WTC11 (cell line): ENCODE data around the gene B9D2. TPM values are rescaled to one million over a fixed set of nuclear protein-coding genes. Genes with fewer than 3 reads are reported as not detected.

Source experiments
- ATAC-seq: fragments of 200-7000 bp; cut with Tn5 transposase; 2 replicates; pipeline ENCODE4 v1.10.0; 2021; ENCODE audit warnings: mild to moderate bottlenecking, moderate library complexity
- CTCF ChIA-PET: fragments of 300-600 bp; sonication (Branson Sonifier 250); formaldehyde crosslinking; loops from one replicate; lab custom pipeline; 2021; ENCODE audit warnings: antibody characterized with exemption; lab: Charles Lee
- POLR2A ChIA-PET: fragments of 350-600 bp; sonication (Branson Sonifier 250); formaldehyde crosslinking; loops from one replicate; lab custom pipeline; 2021; ENCODE audit warnings: antibody characterized with exemption; lab: Charles Lee
- DNase-seq: peaks from one replicate; pipeline ENCODE4 v3.0.0; 2021; ENCODE audit warnings: low spot score
- H3K27ac Mint-ChIP-seq: 2 replicates; pipeline ENCODE4 v1.8.0; 2021; ENCODE audit warnings: mixed read lengths
- H3K27me3 Mint-ChIP-seq: 2 replicates; pipeline ENCODE4 v1.8.0; 2021; ENCODE audit warnings: low read depth, mild to moderate bottlenecking, moderate library complexity, mixed read lengths
- H3K36me3 Mint-ChIP-seq: 2 replicates; pipeline ENCODE4 v1.8.0; 2021; ENCODE audit warnings: mixed read lengths
- H3K4me1 Mint-ChIP-seq: 2 replicates; pipeline ENCODE4 v1.8.0; 2022; ENCODE audit warnings: mixed read lengths
- H3K4me3 Mint-ChIP-seq: 2 replicates; pipeline ENCODE4 v1.8.0; 2021; ENCODE audit warnings: mild to moderate bottlenecking, moderate library complexity, mixed read lengths
- H3K9me3 Mint-ChIP-seq: 2 replicates; pipeline ENCODE4 v1.8.0; 2021; ENCODE audit warnings: mixed read lengths
- ELF4 ChIP-seq: sonication (generic); formaldehyde crosslinking; IDR thresholded peaks from 2 replicates; pipeline ENCODE4 v1.8.1; 2022; ENCODE audit warnings: low read depth, mild to moderate bottlenecking, moderate library complexity, missing genetic modification reagents
- ESRRA ChIP-seq: sonication (generic); formaldehyde crosslinking; IDR thresholded peaks from 2 replicates; pipeline ENCODE4 v1.8.1; 2022; ENCODE audit warnings: mild to moderate bottlenecking, missing genetic modification reagents, borderline replicate concordance
- JAZF1 ChIP-seq: fragments of 250-450 bp; sonication (Bioruptor Pico); IDR thresholded peaks from 2 replicates; pipeline ENCODE4 v1.9.0; 2021; ENCODE audit warnings: moderate library complexity, mild to moderate bottlenecking, inconsistent platforms
- ZNF138 ChIP-seq: sonication (generic); formaldehyde crosslinking; conservative IDR thresholded peaks from 2 replicates; pipeline ENCODE4 v1.8.1; 2022; ENCODE audit warnings: mild to moderate bottlenecking, moderate library complexity, missing genetic modification reagents
- ZNF232 ChIP-seq: sonication (generic); formaldehyde crosslinking; IDR thresholded peaks from 2 replicates; pipeline ENCODE4 v1.8.0; 2022; ENCODE audit warnings: mild to moderate bottlenecking, missing genetic modification reagents
- ZNF317 ChIP-seq: sonication (generic); formaldehyde crosslinking; IDR thresholded peaks from 2 replicates; pipeline ENCODE4 v1.8.1; 2023; ENCODE audit warnings: low read depth, mild to moderate bottlenecking, moderate library complexity, missing genetic modification reagents, borderline replicate concordance
- total RNA-seq: library from RNA; stranded (reverse); gene quantifications from 3 replicates; pipeline ENCODE4 v1.2.3, GENCODE V29; 2021
- TF ChIP-seq, protein P1 (sequence below): sonication (generic); formaldehyde crosslinking; IDR thresholded peaks from 2 replicates; pipeline ENCODE4 v1.8.1; 2023; ENCODE audit warnings: mild to moderate bottlenecking, missing genetic modification reagents
- TF ChIP-seq, protein P2 (sequence below): sonication (generic); formaldehyde crosslinking; IDR thresholded peaks from 2 replicates; pipeline ENCODE4 v1.8.1; 2022; ENCODE audit warnings: low read depth, mild to moderate bottlenecking, moderate library complexity, missing genetic modification reagents, borderline replicate concordance
- TF ChIP-seq, protein P3 (sequence below): fragments of 250-450 bp; sonication (Bioruptor Pico); IDR thresholded peaks from 2 replicates; pipeline ENCODE4 v1.9.0; 2021; ENCODE audit warnings: moderate library complexity, mild to moderate bottlenecking, inconsistent platforms, borderline replicate concordance
- TF ChIP-seq, protein P4 (sequence below): sonication (generic); formaldehyde crosslinking; IDR thresholded peaks from 2 replicates; pipeline ENCODE4 v1.8.0; 2022; ENCODE audit warnings: mild to moderate bottlenecking, missing genetic modification reagents
- TF ChIP-seq, protein P5 (sequence below): fragments of 250-450 bp; sonication (Bioruptor Pico); IDR thresholded peaks from 2 replicates; pipeline ENCODE4 v1.9.0; 2021; ENCODE audit warnings: mild to moderate bottlenecking
- TF ChIP-seq, protein P6 (sequence below): fragments of 200-600 bp; IDR thresholded peaks from 2 replicates; pipeline ENCODE4 v1.8.0; 2022; ENCODE audit warnings: antibody characterized with exemption

Gene B9D2
- total RNA-seq, 1 experiment from 2014 or later: 4.7 TPM

DNA sequence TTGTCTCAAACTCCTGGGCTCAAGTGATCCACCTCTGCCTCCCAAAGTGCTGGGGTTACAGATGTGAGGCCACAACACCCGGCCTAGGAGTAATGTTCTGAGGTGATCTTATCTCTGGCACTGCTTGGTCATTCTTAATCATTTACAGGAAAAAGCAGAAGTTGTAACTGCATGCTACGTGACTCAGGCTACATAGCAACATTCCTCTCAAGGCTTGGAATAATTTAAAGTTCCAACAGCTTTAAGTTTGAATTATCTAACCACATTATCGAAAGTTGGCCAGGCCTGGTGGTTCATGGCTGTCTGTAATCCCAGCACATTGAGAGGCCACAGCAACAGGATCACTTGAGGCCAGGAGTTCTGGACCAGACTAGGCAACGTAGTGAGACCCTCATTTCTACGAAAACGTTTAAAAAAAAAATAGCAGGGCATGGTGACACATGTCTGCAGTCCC lies 3.9 kb upstream of the B9D2 start:
- no peaks in the 10 kb centered on the region for H3K27me3 Mint-ChIP-seq
- H3K4me1 Mint-ChIP-seq: peaks cover 6% of the 10 kb centered on the region; the same call in 1 of the 2 replicates
- no peak for ATAC-seq
- ChIA-PET CTCF (no interaction called here), POLR2A (no interaction called here)
- DNase-seq: no peak
- TF ChIP-seq ZNF232 (CRISPR knock-in tag) (no peak), JAZF1 (CRISPR knock-in tag) (no peak), ZNF317 (no peak), ESRRA (CRISPR knock-in tag) (no peak), ELF4 (CRISPR knock-in tag) (no peak)
- TF ChIP-seq, protein P1, sequence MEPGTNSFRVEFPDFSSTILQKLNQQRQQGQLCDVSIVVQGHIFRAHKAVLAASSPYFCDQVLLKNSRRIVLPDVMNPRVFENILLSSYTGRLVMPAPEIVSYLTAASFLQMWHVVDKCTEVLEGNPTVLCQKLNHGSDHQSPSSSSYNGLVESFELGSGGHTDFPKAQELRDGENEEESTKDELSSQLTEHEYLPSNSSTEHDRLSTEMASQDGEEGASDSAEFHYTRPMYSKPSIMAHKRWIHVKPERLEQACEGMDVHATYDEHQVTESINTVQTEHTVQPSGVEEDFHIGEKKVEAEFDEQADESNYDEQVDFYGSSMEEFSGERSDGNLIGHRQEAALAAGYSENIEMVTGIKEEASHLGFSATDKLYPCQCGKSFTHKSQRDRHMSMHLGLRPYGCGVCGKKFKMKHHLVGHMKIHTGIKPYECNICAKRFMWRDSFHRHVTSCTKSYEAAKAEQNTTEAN: no peak
- TF ChIP-seq, protein P2, sequence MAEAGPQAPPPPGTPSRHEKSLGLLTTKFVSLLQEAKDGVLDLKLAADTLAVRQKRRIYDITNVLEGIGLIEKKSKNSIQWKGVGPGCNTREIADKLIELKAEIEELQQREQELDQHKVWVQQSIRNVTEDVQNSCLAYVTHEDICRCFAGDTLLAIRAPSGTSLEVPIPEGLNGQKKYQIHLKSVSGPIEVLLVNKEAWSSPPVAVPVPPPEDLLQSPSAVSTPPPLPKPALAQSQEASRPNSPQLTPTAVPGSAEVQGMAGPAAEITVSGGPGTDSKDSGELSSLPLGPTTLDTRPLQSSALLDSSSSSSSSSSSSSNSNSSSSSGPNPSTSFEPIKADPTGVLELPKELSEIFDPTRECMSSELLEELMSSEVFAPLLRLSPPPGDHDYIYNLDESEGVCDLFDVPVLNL (CRISPR knock-in tag): no peak
- TF ChIP-seq, protein P3, sequence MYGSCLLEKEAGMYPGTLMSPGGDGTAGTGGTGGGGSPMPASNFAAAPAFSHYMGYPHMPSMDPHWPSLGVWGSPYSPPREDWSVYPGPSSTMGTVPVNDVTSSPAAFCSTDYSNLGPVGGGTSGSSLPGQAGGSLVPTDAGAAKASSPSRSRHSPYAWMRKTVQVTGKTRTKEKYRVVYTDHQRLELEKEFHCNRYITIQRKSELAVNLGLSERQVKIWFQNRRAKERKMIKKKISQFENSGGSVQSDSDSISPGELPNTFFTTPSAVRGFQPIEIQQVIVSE (CRISPR knock-in tag): no peak
- TF ChIP-seq, protein P4, sequence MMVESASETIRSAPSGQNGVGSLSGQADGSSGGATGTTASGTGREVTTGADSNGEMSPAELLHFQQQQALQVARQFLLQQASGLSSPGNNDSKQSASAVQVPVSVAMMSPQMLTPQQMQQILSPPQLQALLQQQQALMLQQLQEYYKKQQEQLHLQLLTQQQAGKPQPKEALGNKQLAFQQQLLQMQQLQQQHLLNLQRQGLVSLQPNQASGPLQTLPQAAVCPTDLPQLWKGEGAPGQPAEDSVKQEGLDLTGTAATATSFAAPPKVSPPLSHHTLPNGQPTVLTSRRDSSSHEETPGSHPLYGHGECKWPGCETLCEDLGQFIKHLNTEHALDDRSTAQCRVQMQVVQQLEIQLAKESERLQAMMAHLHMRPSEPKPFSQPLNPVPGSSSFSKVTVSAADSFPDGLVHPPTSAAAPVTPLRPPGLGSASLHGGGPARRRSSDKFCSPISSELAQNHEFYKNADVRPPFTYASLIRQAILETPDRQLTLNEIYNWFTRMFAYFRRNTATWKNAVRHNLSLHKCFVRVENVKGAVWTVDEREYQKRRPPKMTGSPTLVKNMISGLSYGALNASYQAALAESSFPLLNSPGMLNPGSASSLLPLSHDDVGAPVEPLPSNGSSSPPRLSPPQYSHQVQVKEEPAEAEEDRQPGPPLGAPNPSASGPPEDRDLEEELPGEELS (CRISPR knock-in tag): no peak
- TF ChIP-seq, protein P5, sequence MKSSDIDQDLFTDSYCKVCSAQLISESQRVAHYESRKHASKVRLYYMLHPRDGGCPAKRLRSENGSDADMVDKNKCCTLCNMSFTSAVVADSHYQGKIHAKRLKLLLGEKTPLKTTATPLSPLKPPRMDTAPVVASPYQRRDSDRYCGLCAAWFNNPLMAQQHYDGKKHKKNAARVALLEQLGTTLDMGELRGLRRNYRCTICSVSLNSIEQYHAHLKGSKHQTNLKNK: no peak
- no peak overlapping the region for H3K27ac Mint-ChIP-seq
- no peaks in the 10 kb centered on the region for H3K36me3 Mint-ChIP-seq
- H3K9me3 Mint-ChIP-seq: no peaks in the 10 kb centered on the region
- no peak overlapping the region for H3K4me3 Mint-ChIP-seq

DNA sequence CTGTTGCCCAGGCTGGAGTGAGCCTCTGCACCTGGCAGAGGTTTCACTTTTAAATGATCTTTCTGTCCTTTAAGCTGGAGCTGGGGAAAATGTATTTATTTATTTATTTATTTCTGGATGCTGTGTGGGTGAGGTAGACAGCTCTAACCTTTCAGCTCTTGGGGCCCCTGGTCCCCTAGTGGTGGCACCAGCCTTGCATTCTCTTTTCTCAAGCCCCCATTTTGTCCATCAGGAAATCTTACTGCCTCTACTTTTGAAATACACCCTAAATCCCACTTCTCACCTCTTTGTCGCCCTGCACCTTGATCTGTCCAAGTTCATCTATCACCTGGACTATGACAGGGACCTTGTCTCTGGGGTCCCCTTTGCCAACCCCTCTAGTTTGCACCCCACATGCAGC lies 2.1 kb upstream of the B9D2 start:
- Mint-ChIP-seq H3K27me3 (no peaks in the 10 kb centered on the region), H3K9me3 (no peaks in the 10 kb centered on the region), H3K36me3 (no peaks in the 10 kb centered on the region), H3K4me1 (peaks cover 6% of the 10 kb centered on the region; the same call in 1 of the 2 replicates), H3K27ac (peak overlapping the region; percentile 72), H3K4me3 (no peak overlapping the region; the same call in 1 of the 2 replicates)
- TF ChIP-seq, protein P6, sequence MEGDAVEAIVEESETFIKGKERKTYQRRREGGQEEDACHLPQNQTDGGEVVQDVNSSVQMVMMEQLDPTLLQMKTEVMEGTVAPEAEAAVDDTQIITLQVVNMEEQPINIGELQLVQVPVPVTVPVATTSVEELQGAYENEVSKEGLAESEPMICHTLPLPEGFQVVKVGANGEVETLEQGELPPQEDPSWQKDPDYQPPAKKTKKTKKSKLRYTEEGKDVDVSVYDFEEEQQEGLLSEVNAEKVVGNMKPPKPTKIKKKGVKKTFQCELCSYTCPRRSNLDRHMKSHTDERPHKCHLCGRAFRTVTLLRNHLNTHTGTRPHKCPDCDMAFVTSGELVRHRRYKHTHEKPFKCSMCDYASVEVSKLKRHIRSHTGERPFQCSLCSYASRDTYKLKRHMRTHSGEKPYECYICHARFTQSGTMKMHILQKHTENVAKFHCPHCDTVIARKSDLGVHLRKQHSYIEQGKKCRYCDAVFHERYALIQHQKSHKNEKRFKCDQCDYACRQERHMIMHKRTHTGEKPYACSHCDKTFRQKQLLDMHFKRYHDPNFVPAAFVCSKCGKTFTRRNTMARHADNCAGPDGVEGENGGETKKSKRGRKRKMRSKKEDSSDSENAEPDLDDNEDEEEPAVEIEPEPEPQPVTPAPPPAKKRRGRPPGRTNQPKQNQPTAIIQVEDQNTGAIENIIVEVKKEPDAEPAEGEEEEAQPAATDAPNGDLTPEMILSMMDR: 0 out of 2 replicates have a peak, but pooled peaks have one; percentile 7
- no peak for TF ChIP-seq ZNF138 (CRISPR knock-in tag)
- ATAC-seq (no peak), DNase-seq (no peak)
- CTCF ChIA-PET: interaction anchor here (0.5 to 4.4 kb wide), 19 partner anchors 8 to 1834 kb away, joined by 3 to 103 read pairs (median 5); partner anchors contain the start of genes B3GNT8, DMAC2, TGFB1 and TMEM91
- POLR2A ChIA-PET: interaction anchor here (0.7 kb wide), 1 partner anchor 73 kb away, joined by 3 read pairs; no protein-coding TSS in a partner anchor
